ENCODE data around the gene NACA2. TPM values are rescaled to one million over a fixed set of nuclear protein-coding genes. Genes with fewer than 3 reads are reported as not detected.

NACA2 gene
- polyA plus RNA-seq, 1 donor (not counting 4 experiments of a cell fraction or from before 2014, with no cell fraction given): 0.79 TPM

DNA sequence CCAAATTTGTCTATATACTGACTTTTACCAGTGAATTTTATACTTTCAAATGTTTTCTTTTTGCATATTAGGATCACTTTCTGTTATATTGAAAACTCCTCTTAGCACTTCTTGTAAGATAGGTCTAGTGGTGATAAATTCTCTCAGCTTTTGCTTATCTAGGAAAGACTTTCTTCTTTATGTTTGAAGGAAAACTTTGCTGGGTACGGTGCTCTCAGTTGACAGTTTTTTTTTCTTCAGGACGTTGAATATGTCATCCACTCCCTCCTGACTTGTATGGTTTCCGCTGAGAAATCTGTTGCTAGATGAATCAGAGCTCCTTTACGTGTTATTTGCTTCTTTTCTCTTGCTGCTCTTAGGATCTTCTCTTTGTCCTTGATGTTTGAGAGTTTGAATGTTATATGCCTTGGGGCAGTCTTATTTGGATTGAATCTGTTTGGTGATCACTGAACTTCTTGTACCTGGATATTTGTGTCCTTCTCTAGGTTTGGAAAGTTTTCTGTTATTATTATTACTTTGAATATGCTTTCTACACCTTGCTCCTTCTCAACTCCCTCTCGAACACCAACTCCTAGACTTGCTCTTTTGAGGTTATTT is 44.0 kb upstream of the NACA2 start:
- Histone ChIP-seq H3K36me3 (ENCODE audit: control insufficient read depth in 2 of 2, extremely low read depth in 1 of 2, insufficient read depth in 2 of 2, low read length in 2 of 2) (no peaks in the 10 kb centered on the region), H3K9me3 (ENCODE audit: control insufficient read depth, low read depth, low read length) (no peaks in the 10 kb centered on the region), H3K4me3 (ENCODE audit: control insufficient read depth in 2 of 3, extremely low read depth in 1 of 3, insufficient read depth in 2 of 3, low read depth in 1 of 3, low read length in 3 of 3) (no peak overlapping the region), H3K27me3 (ENCODE audit: control insufficient read depth, extremely low read depth, insufficient read depth, low read length) (no peaks in the 10 kb centered on the region), H2AFZ (ENCODE audit: control insufficient read depth, low read length) (no peak overlapping the region), H4K20me1 (ENCODE audit: control insufficient read depth, extremely low read depth, insufficient read depth, low read length) (no peaks in the 10 kb centered on the region), H3K4me1 (ENCODE audit: control insufficient read depth, extremely low read depth, insufficient read depth, low read length) (no peaks in the 10 kb centered on the region), H3K9me1 (ENCODE audit: control insufficient read depth, extremely low read depth, insufficient read depth, low read length) (no peaks in the 10 kb centered on the region), H3K27ac (ENCODE audit: control insufficient read depth, insufficient read depth, low read length) (no peak overlapping the region), H3K4me2 (ENCODE audit: control insufficient read depth, extremely low read depth, insufficient read depth, low read depth, low read length) (no peak overlapping the region), H3K9ac (ENCODE audit: control insufficient read depth, extremely low read depth, insufficient read depth, low read length) (no peak overlapping the region), H3K79me2 (ENCODE audit: control insufficient read depth, insufficient read depth, low read length) (no peaks in the 10 kb centered on the region)
- DNase-seq (ENCODE audit: low read depth, low spot score) (no peak), FAIRE-seq (no peak)
- TF ChIP-seq EZH2 (IDR thresholded peaks at IDR 0.05; ENCODE audit: low read length): no peak
- TF ChIP-seq, protein P1, sequence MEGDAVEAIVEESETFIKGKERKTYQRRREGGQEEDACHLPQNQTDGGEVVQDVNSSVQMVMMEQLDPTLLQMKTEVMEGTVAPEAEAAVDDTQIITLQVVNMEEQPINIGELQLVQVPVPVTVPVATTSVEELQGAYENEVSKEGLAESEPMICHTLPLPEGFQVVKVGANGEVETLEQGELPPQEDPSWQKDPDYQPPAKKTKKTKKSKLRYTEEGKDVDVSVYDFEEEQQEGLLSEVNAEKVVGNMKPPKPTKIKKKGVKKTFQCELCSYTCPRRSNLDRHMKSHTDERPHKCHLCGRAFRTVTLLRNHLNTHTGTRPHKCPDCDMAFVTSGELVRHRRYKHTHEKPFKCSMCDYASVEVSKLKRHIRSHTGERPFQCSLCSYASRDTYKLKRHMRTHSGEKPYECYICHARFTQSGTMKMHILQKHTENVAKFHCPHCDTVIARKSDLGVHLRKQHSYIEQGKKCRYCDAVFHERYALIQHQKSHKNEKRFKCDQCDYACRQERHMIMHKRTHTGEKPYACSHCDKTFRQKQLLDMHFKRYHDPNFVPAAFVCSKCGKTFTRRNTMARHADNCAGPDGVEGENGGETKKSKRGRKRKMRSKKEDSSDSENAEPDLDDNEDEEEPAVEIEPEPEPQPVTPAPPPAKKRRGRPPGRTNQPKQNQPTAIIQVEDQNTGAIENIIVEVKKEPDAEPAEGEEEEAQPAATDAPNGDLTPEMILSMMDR (optimal IDR thresholded peaks at IDR 0.05 in 1 of 3, IDR thresholded peaks at IDR 0.05 in 1 of 3, conservative IDR thresholded peaks at IDR 0.05 in 1 of 3; ENCODE audit: extremely low read depth in 1 of 3, insufficient read depth in 2 of 3, low read length in 3 of 3): no peak
- dilution Hi-C loops (cut with MboI; ENCODE audit: extremely low pct_ligation_motif_present, low sequenced_read_pairs): no loop called here

GRCh38 chr17:61634011-61634539 is 43.1 kb upstream of the NACA2 start:
- Histone ChIP-seq H3K79me2 (ENCODE audit: control insufficient read depth, insufficient read depth, low read length) (no peaks in the 10 kb centered on the region), H3K4me2 (ENCODE audit: control insufficient read depth, extremely low read depth, insufficient read depth, low read depth, low read length) (no peak overlapping the region), H3K9ac (ENCODE audit: control insufficient read depth, extremely low read depth, insufficient read depth, low read length) (no peak overlapping the region), H3K4me1 (ENCODE audit: control insufficient read depth, extremely low read depth, insufficient read depth, low read length) (no peaks in the 10 kb centered on the region), H3K4me3 (ENCODE audit: control insufficient read depth in 2 of 3, extremely low read depth in 1 of 3, insufficient read depth in 2 of 3, low read depth in 1 of 3, low read length in 3 of 3) (no peak overlapping the region), H2AFZ (ENCODE audit: control insufficient read depth, low read length) (no peak overlapping the region), H4K20me1 (ENCODE audit: control insufficient read depth, extremely low read depth, insufficient read depth, low read length) (no peaks in the 10 kb centered on the region), H3K9me3 (ENCODE audit: control insufficient read depth, low read depth, low read length) (no peaks in the 10 kb centered on the region), H3K27me3 (ENCODE audit: control insufficient read depth, extremely low read depth, insufficient read depth, low read length) (no peaks in the 10 kb centered on the region), H3K9me1 (ENCODE audit: control insufficient read depth, extremely low read depth, insufficient read depth, low read length) (no peaks in the 10 kb centered on the region), H3K27ac (ENCODE audit: control insufficient read depth, insufficient read depth, low read length) (no peak overlapping the region), H3K36me3 (ENCODE audit: control insufficient read depth in 2 of 2, extremely low read depth in 1 of 2, insufficient read depth in 2 of 2, low read length in 2 of 2) (no peaks in the 10 kb centered on the region)
- no peak for FAIRE-seq
- TF ChIP-seq, protein P1 (optimal IDR thresholded peaks at IDR 0.05 in 1 of 3, IDR thresholded peaks at IDR 0.05 in 1 of 3, conservative IDR thresholded peaks at IDR 0.05 in 1 of 3; ENCODE audit: extremely low read depth in 1 of 3, insufficient read depth in 2 of 3, low read length in 3 of 3): no peak
- TF ChIP-seq EZH2 (IDR thresholded peaks at IDR 0.05; ENCODE audit: low read length): no peak
- dilution Hi-C loops (cut with MboI; ENCODE audit: extremely low pct_ligation_motif_present, low sequenced_read_pairs): no loop called here
- DNase-seq (ENCODE audit: low read depth, low spot score): no peak

All from keratinocyte (primary cell).